Measurements from ENCODE around the gene L3MBTL2.

- TF ChIP-seq CTCF (IDR thresholded peaks at IDR 0.05) (no peak), POLR2A (IDR thresholded peaks at IDR 0.05) (no peak)
Measured at GRCh38 chr22:41216984-41217383, 11.9 kb downstream of the L3MBTL2 start.
